ENCODE results near the gene SYT4.
"Not testable (repeated sequence)": the region's sequence is repeated elsewhere in the genome, so short reads cannot be mapped to it uniquely, and the experiment has no call there.

SYT4 gene

GRCh38 chr18:43277164-43277600 lies at the start of gene SYT4:
Gene SYT4, minus strand, starts transcription at chr18:43277490. Its CDS starts 209 bp downstream, at chr18:43277281.
- peak; percentile 63 for DNase-seq

- no peak for DNase-seq
Observed at GRCh38 chr18:43322132-43322531, 44.8 kb upstream of the SYT4 start.

- DNase-seq, result no peak
Observed at GRCh38 chr18:43314941-43315340, 37.7 kb upstream of the SYT4 start.

DNA sequence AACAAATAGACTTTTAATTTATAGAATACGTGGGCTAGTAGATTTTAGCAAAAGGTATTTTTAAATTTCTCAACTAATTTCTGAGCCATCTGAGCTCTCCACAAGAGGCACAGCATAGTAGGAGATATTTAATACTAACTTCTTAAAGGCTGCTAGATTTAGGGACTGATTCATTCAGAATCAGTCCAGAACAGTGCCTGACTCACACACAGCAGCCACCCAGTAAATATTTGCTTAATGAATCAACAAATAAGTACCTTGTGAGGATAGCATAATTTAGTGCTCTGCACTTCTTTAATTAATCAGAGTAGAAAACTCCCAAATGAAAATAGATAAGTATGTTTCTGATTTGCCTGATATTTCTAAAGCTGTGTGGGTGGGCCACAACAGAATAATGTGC lies 35.6 kb upstream of the SYT4 start:
- no peak for DNase-seq

DNA sequence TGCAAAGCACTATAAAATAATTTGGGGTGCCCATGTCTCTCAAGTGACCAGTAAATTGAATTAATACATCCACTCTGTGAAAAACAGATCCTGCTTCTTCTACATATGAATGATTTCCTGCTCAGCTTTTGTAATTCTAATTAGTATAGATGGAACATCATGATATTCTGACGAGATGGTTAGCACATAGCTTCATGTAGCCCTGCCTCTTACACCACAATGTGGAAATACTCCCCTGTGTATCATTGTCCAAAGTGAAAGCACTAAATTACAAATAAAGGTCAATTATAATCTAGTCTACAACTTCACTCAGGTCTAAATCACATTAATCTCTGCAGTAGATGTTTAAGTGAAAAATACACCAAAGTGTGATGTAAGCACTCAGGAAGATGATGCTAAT lies 32.9 kb upstream of the SYT4 start:
- DNase-seq, result no peak

DNA sequence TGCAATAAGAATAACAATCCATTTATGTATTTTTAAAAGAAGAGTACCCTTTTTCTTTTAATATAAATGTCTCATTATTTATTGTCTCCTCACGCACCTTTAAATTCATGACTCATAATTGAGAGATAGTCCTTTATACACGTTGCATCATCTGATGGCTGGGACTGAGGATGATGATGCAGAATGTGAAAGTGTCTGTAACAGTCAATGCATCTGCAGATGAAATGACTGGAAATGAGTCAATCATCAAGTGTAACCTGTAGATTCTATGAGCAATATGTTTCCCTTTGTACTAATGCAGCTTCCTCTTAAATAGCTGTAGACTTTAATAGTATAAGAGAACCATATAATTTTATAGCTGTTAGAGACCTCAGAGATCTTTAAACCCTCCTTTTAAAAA lies 26.1 kb upstream of the SYT4 start:
- DNase-seq, result no peak

DNA sequence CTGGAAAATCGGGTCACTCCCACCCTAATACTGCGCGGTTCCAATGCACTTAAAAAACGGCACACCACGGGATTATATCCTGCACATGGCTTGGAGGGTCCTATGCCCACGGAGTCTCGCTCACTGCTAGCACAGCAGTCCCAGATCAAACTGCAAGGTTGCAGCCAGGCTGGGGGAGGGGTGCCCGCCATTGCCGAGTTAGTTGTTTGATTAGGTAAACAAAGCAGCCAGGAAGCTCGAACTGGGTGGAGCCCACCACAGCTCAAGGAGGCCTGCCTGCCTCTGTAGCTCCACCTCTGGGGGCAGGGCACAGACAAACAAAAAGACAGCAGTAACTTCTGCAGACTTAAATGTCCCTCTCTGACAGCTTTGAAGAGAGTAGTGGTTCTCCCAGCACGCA lies 8.9 kb upstream of the SYT4 start:
- DNase-seq, result not testable (repeated sequence)

DNA sequence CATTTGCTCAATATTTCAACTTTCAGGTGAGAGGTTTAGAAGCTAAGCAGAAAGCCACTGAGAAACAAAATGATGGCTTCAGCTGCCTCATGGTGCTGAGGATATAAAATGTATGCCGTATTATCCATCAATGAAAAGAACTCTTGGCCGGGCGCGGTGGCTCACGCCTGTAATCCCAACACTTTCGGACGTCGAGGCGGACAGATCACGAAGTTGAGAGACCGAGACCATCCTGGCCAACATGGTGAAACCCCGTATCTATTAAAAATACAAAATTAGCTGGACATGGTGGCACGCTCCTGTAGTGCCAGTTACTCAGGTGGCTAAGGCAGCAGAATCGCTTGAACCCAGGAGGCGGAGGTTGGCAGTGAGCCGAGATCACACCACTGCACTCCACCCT lies 6.0 kb upstream of the SYT4 start:
- DNase-seq, result no peak

DNA sequence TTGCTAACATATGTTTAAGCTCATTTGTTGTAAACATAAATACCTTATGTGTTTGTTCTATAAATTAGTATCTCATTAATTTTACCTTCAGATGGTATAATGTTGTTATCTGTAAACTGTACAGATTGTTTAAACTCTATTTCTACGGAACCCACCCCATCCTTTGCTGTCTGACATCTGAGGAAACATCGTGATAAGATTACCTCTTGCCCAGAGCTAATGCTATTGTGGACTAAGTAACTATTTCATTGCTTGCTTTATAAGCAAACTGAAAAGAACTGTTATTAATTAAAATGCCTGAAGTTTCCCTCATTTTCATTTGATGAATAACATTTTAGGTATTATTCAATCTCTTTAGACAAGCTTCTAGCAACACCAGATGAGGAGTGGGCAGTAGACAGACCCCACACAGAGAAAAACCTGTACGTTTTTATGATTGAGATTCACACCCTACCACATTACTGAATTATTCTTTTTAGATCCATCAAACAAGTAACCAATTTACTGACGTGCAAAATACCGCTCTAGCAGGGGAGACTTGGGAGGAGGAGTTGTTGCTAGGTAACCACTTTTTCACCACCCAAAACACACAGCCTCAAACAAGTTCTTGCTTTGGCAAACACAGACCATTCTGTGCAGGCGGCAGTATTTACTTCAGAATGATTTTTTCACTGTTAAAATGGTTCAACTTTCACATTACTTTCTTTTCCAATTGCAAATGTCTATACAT lies 1.9 kb upstream of the SYT4 start:
- DNase-seq, result peak; percentile 44

DNA sequence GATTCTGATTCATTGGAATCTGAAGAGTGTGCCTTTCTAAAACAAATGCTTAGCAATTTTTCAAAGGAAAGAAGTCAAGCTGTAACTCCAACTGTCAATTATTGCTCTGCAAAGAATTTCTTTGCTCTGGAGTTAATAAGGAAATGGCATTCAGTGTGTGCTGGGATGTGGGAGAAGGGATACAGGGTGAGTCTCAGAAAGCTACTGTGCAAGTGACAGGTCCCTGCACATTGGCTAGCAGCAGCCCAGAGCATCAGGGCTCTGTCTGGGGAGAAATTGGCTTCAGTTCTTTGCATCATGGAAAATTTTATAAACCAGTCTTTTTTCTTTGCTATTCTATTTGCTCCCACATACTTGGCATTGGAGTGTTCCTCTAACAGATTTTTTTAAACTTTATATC lies 1.1 kb upstream of the SYT4 start:
- DNase-seq, result no peak

GRCh38 chr18:43276491-43276890 lies 799 bp downstream of the SYT4 start:
- DNase-seq, result no peak

- DNase-seq, result no peak
Observed at GRCh38 chr18:43275546-43275945, 1.7 kb downstream of the SYT4 start.

DNA sequence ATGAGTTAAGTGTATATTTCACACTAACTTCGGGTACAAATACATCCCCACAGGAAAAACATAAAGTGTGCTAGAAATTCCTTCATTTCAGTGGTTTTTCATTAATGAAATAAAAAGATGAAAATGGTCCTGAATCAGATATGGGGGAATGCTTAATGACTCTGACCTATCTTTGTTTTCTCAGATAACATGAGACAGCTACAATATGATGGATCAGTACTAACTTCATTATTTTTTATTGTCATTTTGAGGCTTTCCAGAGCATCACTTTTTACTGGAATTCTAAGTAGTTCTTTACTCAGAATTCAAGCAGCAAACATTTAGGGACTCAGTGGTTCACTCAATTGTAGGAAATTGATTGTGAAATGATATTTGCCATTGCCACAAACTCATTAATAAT lies 2.8 kb downstream of the SYT4 start:
- no peak for DNase-seq

DNA sequence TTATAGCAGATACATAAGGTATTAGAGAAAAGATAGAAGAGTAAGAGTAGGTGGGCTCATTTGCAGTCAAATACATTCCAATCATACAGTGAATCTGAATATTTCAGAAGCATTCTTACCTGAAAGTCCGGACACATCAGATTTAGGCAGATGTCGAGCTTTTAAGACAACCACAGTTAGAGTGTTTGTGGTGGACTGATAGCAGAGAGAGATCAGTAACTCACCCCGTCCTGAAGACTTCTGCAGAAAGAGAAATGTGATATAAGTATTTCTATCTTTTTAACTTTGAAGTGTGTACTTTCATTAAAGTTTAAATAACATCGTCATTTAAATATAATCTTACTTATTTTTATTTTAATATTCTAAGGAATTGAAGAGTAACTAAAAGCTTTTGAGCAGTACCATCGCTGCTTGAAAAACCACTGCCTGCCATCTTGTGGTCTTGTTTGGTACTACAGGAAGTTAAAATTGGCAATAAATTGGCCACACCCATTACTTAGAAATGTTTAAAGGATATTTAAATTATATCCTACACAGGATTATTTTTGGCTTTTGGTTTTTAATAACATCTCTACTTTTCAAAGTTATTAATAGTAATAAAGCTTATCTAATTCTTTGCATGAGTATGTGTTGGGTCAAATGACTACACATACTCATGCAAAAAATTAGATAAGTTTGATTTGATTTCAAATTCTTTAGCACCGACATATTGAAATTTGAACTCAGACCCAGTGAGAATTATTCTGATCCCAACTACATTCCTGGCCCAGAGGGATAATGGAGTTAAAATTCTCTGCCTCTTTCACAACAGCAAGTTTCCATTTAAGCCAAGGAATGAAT lies 5.5 kb downstream of the SYT4 start:
- DNase-seq, result no peak

GRCh38 chr18:43267818-43268217 lies 9.5 kb downstream of the SYT4 start:
- no peak for DNase-seq

GRCh38 chr18:43265465-43265864 lies 11.8 kb downstream of the SYT4 start:
- DNase-seq, result no peak

GRCh38 chr18:43248610-43249249 lies 28.6 kb downstream of the SYT4 start:
- DNase-seq, result no peak

- no peak for DNase-seq
Observed at GRCh38 chr18:43247944-43248343, 29.3 kb downstream of the SYT4 start.

- no peak for DNase-seq
Observed at GRCh38 chr18:43238429-43238828, 38.9 kb downstream of the SYT4 start.

GRCh38 chr18:43236921-43237320 lies 40.4 kb downstream of the SYT4 start:
- no peak for DNase-seq

GRCh38 chr18:43234889-43235288 lies 42.4 kb downstream of the SYT4 start:
- no peak for DNase-seq

DNA sequence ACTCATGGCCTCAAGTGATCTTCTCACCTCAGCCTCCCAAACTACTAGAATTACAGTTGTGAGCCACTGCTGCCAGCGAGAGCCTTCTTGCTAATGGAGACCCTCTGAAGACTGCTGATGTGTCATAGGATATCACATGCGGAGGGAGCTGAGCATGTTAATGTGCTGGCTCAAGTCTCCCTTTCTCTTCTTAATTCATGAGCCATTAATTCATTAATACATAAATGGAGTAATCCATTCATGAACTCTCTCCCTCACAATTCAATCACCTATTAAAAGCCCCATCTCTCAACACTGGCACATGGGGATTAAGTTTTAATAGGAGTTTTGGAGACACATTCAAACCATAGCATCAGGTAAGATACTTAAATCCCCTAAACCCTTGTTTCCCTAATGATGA lies 54.8 kb downstream of the SYT4 start:
- DNase-seq, result no peak

DNA sequence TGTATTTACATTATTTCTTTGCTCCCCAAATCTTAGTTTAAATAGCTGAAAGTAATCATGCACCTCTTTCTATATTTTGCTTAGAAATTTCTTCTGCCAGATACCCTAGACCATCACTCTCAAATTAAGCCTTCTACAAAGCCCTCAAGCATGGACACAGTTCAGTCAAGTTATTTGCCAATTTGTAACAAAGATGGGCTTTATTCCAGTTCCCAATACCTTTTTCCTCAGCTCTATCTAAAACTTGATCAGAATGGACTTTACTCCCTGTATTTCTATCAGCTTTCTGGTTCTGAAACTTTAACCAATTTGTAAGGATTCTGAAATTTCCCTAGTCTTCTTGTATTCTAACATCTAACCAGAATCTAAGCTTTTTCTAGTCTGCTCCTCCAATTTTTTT lies 56.6 kb downstream of the SYT4 start:
- DNase-seq, result no peak

Measured in NCI-H1048 (cell line).